ENCODE data around the gene RING1. TPM values are rescaled to one million over a fixed set of nuclear protein-coding genes. Genes with fewer than 3 reads are reported as not detected.
A peak's percentile ranks its signal among the peaks of the same experiment; 100 is the strongest.

Gene RING1
- polyA plus RNA-seq, 1 experiment = 36.6 TPM

DNA sequence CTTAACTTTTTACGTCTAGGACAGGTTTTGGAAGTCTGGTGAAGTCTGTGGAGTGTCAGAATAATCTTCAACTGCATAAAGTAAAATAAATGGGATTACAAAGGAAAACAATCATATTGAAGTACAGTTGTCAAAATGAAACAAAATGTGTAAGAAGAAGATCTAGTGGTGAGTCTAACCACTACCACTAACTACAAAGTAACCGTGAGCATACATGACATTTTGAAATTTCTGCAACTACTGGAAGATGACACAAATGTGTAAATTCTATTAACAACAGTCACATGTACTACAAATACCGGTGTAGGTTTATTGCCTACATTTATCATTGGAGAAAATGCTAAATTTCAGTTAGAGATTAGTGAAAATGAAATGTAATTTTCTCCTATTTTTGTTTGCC lies 33.7 kb downstream of the RING1 start:
- ChIA-PET CTCF (interaction anchor here (0.6 kb wide), 1 partner anchor 271 kb away, joined by 4 read pairs; no protein-coding TSS in a partner anchor), POLR2A (no interaction called here)
- DNase-seq (ENCODE audit: low read depth) = no peak
- H3K27me3 ChIP-seq (ENCODE audit: control insufficient read depth, insufficient read depth, low read length) = peaks cover 8% of the 10 kb centered on the region
- TF ChIP-seq, protein P1, sequence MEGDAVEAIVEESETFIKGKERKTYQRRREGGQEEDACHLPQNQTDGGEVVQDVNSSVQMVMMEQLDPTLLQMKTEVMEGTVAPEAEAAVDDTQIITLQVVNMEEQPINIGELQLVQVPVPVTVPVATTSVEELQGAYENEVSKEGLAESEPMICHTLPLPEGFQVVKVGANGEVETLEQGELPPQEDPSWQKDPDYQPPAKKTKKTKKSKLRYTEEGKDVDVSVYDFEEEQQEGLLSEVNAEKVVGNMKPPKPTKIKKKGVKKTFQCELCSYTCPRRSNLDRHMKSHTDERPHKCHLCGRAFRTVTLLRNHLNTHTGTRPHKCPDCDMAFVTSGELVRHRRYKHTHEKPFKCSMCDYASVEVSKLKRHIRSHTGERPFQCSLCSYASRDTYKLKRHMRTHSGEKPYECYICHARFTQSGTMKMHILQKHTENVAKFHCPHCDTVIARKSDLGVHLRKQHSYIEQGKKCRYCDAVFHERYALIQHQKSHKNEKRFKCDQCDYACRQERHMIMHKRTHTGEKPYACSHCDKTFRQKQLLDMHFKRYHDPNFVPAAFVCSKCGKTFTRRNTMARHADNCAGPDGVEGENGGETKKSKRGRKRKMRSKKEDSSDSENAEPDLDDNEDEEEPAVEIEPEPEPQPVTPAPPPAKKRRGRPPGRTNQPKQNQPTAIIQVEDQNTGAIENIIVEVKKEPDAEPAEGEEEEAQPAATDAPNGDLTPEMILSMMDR (IDR thresholded peaks at IDR 0.05; ENCODE audit: insufficient read depth, low read depth, low read length) = no peak
- H3K4me3 ChIP-seq (ENCODE audit: low read depth, low read length) = no peak overlapping the region
- H3K36me3 ChIP-seq (ENCODE audit: control insufficient read depth, insufficient read depth, low read length) = no peaks in the 10 kb centered on the region

DNA sequence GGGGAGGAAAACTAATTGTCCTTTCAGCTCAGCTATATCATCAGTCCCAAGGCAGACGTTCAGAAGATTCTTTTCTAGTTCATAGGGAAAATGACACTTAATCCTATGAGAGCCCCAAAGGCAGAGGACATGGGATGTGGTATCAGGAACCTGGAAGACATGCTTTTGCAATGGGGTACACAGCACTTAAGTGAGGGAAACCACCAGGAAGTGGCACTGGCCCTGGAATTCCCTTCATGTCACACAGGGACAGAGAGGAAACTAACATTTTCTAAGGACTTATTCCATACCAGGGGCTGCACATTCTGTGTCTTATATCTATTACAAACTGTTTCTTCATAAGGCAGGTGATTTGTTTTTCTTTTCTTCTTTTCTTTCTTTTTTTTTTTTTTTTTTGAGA lies 35.2 kb downstream of the RING1 start:
- TF ChIP-seq, protein P1 (IDR thresholded peaks at IDR 0.05; ENCODE audit: insufficient read depth, low read depth, low read length) = no peak
- no peak overlapping the region for H3K4me3 ChIP-seq (ENCODE audit: low read depth, low read length)
- peaks cover 6% of the 10 kb centered on the region for H3K27me3 ChIP-seq (ENCODE audit: control insufficient read depth, insufficient read depth, low read length)
- no peak for DNase-seq (ENCODE audit: low read depth)
- H3K36me3 ChIP-seq (ENCODE audit: control insufficient read depth, insufficient read depth, low read length) = no peaks in the 10 kb centered on the region
- ChIA-PET CTCF (interaction anchor here (0.8 kb wide), 1 partner anchor 34 kb away, joined by 3 read pairs; no protein-coding TSS in a partner anchor), POLR2A (no interaction called here)

DNA sequence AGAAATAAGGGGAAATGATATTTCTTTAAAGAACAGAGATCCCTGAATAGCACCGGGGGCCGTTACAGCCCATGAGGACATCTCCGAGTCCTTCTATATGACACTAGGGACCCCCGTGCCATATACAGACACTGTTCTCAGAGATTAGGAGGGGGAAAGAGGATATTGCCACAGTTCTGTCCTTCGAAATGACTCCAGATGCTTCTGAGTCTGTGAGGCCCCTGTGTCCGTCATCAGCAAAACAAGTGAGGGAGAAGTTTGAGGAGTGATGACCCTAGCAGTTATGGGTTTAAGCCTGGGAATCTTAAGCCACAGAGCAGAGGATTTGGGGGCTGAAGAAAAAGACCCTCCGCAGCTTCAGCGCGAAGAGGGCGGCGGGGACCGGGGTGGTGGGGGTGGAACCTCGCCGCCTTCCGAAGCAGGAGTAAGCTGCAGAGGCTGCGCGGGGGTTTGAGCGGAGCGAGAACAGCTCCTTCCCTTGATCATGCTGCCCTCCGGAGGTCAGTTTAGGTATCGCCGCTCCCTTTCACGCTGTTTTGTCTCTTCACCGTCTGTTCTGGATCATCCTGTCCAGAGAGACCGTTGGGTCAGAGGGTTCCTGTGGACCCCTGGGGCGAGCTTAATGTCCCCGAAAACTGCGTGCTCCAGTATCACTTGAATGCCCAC lies 39.8 kb downstream of the RING1 start:
- POLR2A ChIA-PET = interaction anchor here (0.5 to 1.0 kb wide), 3 partner anchors 23 to 162 kb away, joined by 3 to 6 read pairs (median 5); partner anchors contain the start of genes RPS18 and VPS52
- peaks cover 2% of the 10 kb centered on the region; the same call in 1 of the 2 replicates for H3K27me3 ChIP-seq (ENCODE audit: control insufficient read depth, insufficient read depth, low read length)
- H3K4me3 ChIP-seq (ENCODE audit: low read depth, low read length) = peak overlapping the region; percentile 36
- DNase-seq (ENCODE audit: low read depth) = no peak
- TF ChIP-seq, protein P1 (IDR thresholded peaks at IDR 0.05; ENCODE audit: insufficient read depth, low read depth, low read length) = peak; percentile 88
- H3K36me3 ChIP-seq (ENCODE audit: control insufficient read depth, insufficient read depth, low read length) = no peaks in the 10 kb centered on the region
- CTCF ChIA-PET = interaction anchor here (0.6 to 4.2 kb wide), 45 partner anchors 10 to 315 kb away, joined by 3 to 34 read pairs (median 5); partner anchors contain the start of genes HSD17B8, RING1, RPS18 and RXRB

DNA sequence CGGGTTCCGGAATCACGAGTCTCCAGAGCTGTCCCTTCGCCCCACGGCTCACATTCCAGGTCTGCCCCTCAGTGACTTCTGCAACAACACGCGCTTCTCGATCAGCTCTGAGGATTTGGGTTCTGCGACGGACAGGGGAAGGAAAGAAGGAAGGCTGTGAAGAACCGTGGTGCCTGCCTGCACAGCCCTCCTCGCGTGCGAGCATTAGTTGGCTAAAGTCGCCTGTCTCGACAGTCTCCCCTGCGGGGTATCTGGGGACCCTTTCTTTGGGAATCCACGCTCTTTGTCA lies 40.3 kb downstream of the RING1 start:
- H3K4me3 ChIP-seq (ENCODE audit: low read depth, low read length) = peak overlapping the region; percentile 36
- no peaks in the 10 kb centered on the region for H3K27me3 ChIP-seq (ENCODE audit: control insufficient read depth, insufficient read depth, low read length)
- H3K36me3 ChIP-seq (ENCODE audit: control insufficient read depth, insufficient read depth, low read length) = no peaks in the 10 kb centered on the region
- ChIA-PET CTCF (interaction anchor here (0.7 to 4.2 kb wide), 44 partner anchors 9 to 315 kb away, joined by 3 to 34 read pairs (median 5); partner anchors contain the start of genes HSD17B8, RING1, RPS18 and RXRB), POLR2A (interaction anchor here (1.0 kb wide), 1 partner anchor 23 kb away, joined by 3 read pairs; the partner anchor contains the start of genes RPS18 and VPS52)
- no peak for DNase-seq (ENCODE audit: low read depth)
- TF ChIP-seq, protein P1 (IDR thresholded peaks at IDR 0.05; ENCODE audit: insufficient read depth, low read depth, low read length) = no peak

DNA sequence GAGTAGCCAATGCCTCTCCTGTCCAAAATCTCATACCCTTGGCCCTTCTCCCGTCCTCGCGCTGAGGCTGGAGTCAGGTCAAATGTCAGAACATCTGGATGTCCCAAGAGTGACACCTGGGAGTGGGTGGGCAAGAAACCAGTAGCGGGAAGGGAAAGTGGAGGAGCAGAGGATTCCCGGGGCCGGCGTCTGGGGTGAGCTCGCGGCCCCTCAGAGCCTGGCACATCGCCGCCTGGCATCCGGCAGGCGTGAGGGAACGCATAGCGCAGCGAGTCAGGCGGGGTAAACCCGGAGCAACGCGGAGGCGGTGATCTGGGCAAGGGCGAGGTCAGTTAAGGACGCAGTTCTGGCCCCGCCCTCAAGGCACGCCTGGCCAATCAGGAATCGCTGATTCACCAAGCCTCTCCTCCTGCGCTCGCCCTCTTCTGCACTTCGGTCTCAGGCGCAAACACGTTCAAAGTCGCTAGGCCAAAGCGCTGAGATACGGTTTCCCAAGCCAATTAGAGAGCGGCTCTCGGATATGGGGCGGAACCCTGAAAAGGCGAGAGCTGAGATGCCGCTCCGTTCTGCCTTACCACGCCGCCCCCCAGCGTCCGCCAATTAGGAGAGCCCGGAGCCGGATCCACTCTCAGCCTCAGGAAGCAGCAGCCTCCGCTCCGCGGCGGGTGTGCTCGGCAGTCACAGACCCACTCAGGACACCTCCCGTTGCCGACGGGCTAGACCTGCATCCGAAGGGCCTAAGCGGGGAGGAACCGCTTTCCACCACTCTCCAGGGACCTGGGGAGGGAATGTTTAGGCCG lies 40.8 kb downstream of the RING1 start:
- POLR2A ChIA-PET = interaction anchor here (0.5 to 1.1 kb wide), 3 partner anchors 40 to 277 kb away, joined by 3 to 9 read pairs (median 3); partner anchors contain the start of genes PFDN6 and WDR46
- H3K27me3 ChIP-seq (ENCODE audit: control insufficient read depth, insufficient read depth, low read length) = no peaks in the 10 kb centered on the region
- TF ChIP-seq, protein P1 (IDR thresholded peaks at IDR 0.05; ENCODE audit: insufficient read depth, low read depth, low read length) = peak; percentile 25; the same call in 1 of the 2 replicates
- CTCF ChIA-PET = interaction anchor here (0.5 to 4.2 kb wide), 45 partner anchors 9 to 355 kb away, joined by 3 to 34 read pairs (median 5); partner anchors contain the start of genes HSD17B8, RING1, RPS18 and RXRB
- peak; percentile 98 for DNase-seq (ENCODE audit: low read depth)
- H3K36me3 ChIP-seq (ENCODE audit: control insufficient read depth, insufficient read depth, low read length) = no peaks in the 10 kb centered on the region
- peak overlapping the region; percentile 56 for H3K4me3 ChIP-seq (ENCODE audit: low read depth, low read length)

Measured in BJ (cell line).